Epithelial cell of proximal tubule (primary cell): Measurements from ENCODE around the gene ANK3. TPM values are rescaled to one million over a fixed set of nuclear protein-coding genes. Genes with fewer than 3 reads are reported as not detected.
A peak's percentile ranks its signal among the peaks of the same experiment; 100 is the strongest.

ENCODE experiments used
- DNase-seq: peaks from one replicate; pipeline ENCODE4 v3.0.0-alpha.2; 2011; ENCODE audit warnings: low read depth
- H3K4me3 ChIP-seq: 2 replicates; pipeline ENCODE4 v1.5.1; 2011; ENCODE audit warnings: low read depth, mild to moderate bottlenecking, low read length
- CTCF ChIP-seq: conservative IDR thresholded peaks from 2 replicates; pipeline ENCODE4 v1.5.1; 2012; ENCODE audit warnings: low read depth, mild to moderate bottlenecking, low read length
- total RNA-seq: library from RNA; depleted of rRNA; stranded (reverse); fragments of >200 nt; gene quantifications from 2 replicates; pipeline ENCODE4 v1.2.3, GENCODE V29; 2015

ANK3 gene
- total RNA-seq, 1 donor from 2014 or later = 6.6 TPM

- TF ChIP-seq CTCF = no peak
- no peak for DNase-seq
These were observed 870 bp downstream of the ANK3 start for GRCh38 chr10:60388709-60389301.

GRCh38 chr10:60388116-60388625 is 1.5 kb downstream of the ANK3 start:
- no peak overlapping the region for H3K4me3 ChIP-seq
- DNase-seq = no peak
- no peak for TF ChIP-seq CTCF

More at GRCh38 chr10:60388709-60389301, 870 bp downstream of the ANK3 start:
- H3K4me3 ChIP-seq = no peak overlapping the region

- DNase-seq = no peak
- no peak for TF ChIP-seq CTCF
- H3K4me3 ChIP-seq = no peak overlapping the region
These were observed 2.1 kb downstream of the ANK3 start for GRCh38 chr10:60387531-60387930.

GRCh38 chr10:60385399-60385738 is 4.3 kb downstream of the ANK3 start:
- no peak overlapping the region for H3K4me3 ChIP-seq
- no peak for DNase-seq
- no peak for TF ChIP-seq CTCF

GRCh38 chr10:60384708-60385398 is 4.8 kb downstream of the ANK3 start:
- peak; percentile 94 for DNase-seq
- TF ChIP-seq CTCF = no peak
- no peak overlapping the region for H3K4me3 ChIP-seq

- no peak overlapping the region for H3K4me3 ChIP-seq
- TF ChIP-seq CTCF = no peak
- no peak for DNase-seq
These were observed 5.7 kb downstream of the ANK3 start for GRCh38 chr10:60384011-60384410.
